ENCODE data around the gene TERB2.
"Not testable (repeated sequence)": the region's sequence is repeated elsewhere in the genome, so short reads cannot be mapped to it uniquely, and the experiment has no call there.

TERB2 gene

GRCh38 chr15:45022871-45023658 lies 66.6 kb downstream of the TERB2 start, which contains the start of gene SORD:
SORD (plus strand) TSS chr15:45023195; CDS start chr15:45023284, 89 bp downstream.
- H3K9me3 ChIP-seq, result no peaks in the 10 kb centered on the region
- no peaks in the 10 kb centered on the region; the same call in 1 of the 2 replicates for H3K36me3 ChIP-seq
- no peaks in the 10 kb centered on the region for H3K27me3 ChIP-seq
- DNase-seq, result peak; percentile 100
- peak within 1 kb of the TSS; percentile 95 for H3K4me3 ChIP-seq (ENCODE audit: low read depth, low read length)
- no peak for TF ChIP-seq CTCF (IDR thresholded peaks at IDR 0.05; ENCODE audit: low read depth, low read length)
- H3K4me1 ChIP-seq, result peaks cover 10% of the 10 kb centered on the region

GRCh38 chr15:45023659-45024225 lies 67.3 kb downstream of the TERB2 start:
- no peak for DNase-seq
- peak overlapping the region; percentile 95 for H3K4me3 ChIP-seq (ENCODE audit: low read depth, low read length)
- H3K36me3 ChIP-seq, result no peaks in the 10 kb centered on the region; the same call in 1 of the 2 replicates
- TF ChIP-seq CTCF (IDR thresholded peaks at IDR 0.05; ENCODE audit: low read depth, low read length), result no peak
- peaks cover 15% of the 10 kb centered on the region for H3K4me1 ChIP-seq
- no peaks in the 10 kb centered on the region for H3K27me3 ChIP-seq
- no peaks in the 10 kb centered on the region for H3K9me3 ChIP-seq

- H3K4me3 ChIP-seq (ENCODE audit: low read depth, low read length), result peak overlapping the region; percentile 13; the same call in 1 of the 2 replicates
- DNase-seq, result not testable (repeated sequence)
- peaks cover 21% of the 10 kb centered on the region for H3K4me1 ChIP-seq
Observed at GRCh38 chr15:45024649-45025048, 68.2 kb downstream of the TERB2 start.

GRCh38 chr15:45025627-45026026 lies 69.1 kb downstream of the TERB2 start:
- H3K36me3 ChIP-seq, result peaks cover 15% of the 10 kb centered on the region
- H3K27me3 ChIP-seq, result not testable (repeated sequence)

More at GRCh38 chr15:45024649-45025048, 68.2 kb downstream of the TERB2 start:
- not testable (repeated sequence) for H3K9me3 ChIP-seq, H3K36me3 ChIP-seq, H3K27me3 ChIP-seq

GRCh38 chr15:45026651-45027190 lies 70.2 kb downstream of the TERB2 start:
- Histone ChIP-seq H3K4me1 (peaks cover 21% of the 10 kb centered on the region), H3K27me3 (no peaks in the 10 kb centered on the region), H3K36me3 (peaks cover 24% of the 10 kb centered on the region), H3K9me3 (no peaks in the 10 kb centered on the region), H3K4me3 (ENCODE audit: low read depth, low read length) (no peak overlapping the region)
- TF ChIP-seq CTCF (IDR thresholded peaks at IDR 0.05; ENCODE audit: low read depth, low read length), result no peak
- DNase-seq, result no peak

More at GRCh38 chr15:45025627-45026026, 69.1 kb downstream of the TERB2 start:
- not testable (repeated sequence) for H3K9me3 ChIP-seq; DNase-seq; H3K4me3 ChIP-seq (ENCODE audit: low read depth, low read length)
- peaks cover 21% of the 10 kb centered on the region for H3K4me1 ChIP-seq

- Histone ChIP-seq H3K27me3 (no peaks in the 10 kb centered on the region), H3K4me1 (peaks cover 21% of the 10 kb centered on the region), H3K36me3 (peaks cover 24% of the 10 kb centered on the region), H3K9me3 (no peaks in the 10 kb centered on the region), H3K4me3 (ENCODE audit: low read depth, low read length) (no peak overlapping the region)
- DNase-seq, result peak; percentile 27
- no peak for TF ChIP-seq CTCF (IDR thresholded peaks at IDR 0.05; ENCODE audit: low read depth, low read length)
Observed at GRCh38 chr15:45027220-45027619, 70.7 kb downstream of the TERB2 start.
